ENCODE measurements around the gene ETV3.
A peak's percentile ranks its signal among the peaks of the same experiment; 100 is the strongest.

ETV3 gene

GRCh38 chr1:157161901-157162300 lies 23.7 kb upstream of the ETV3 start:
- no peak for DNase-seq (ENCODE audit: low read depth, low spot score)
- H3K4me3 ChIP-seq (ENCODE audit: low read depth, low read length) = no peak overlapping the region
- in situ Hi-C loops (cut with HindIII; ENCODE audit: low sequenced_read_pairs) = no loop called here
- TF ChIP-seq CTCF (IDR thresholded peaks at IDR 0.05; ENCODE audit: low read depth, low read length) = no peak

- TF ChIP-seq CTCF (IDR thresholded peaks at IDR 0.05; ENCODE audit: low read depth, low read length) = no peak
- DNase-seq (ENCODE audit: low read depth, low spot score) = no peak
- in situ Hi-C loops (cut with HindIII; ENCODE audit: low sequenced_read_pairs) = no loop called here
- H3K4me3 ChIP-seq (ENCODE audit: low read depth, low read length) = no peak overlapping the region
Observed at GRCh38 chr1:157158967-157159366, 20.8 kb upstream of the ETV3 start.

- in situ Hi-C loops (cut with HindIII; ENCODE audit: low sequenced_read_pairs) = no loop called here
Observed at GRCh38 chr1:157157501-157158190, 19.5 kb upstream of the ETV3 start.

GRCh38 chr1:157156058-157156541 lies 17.9 kb upstream of the ETV3 start:
- in situ Hi-C loops (cut with HindIII; ENCODE audit: low sequenced_read_pairs) = no loop called here
- DNase-seq (ENCODE audit: low read depth, low spot score) = peak; percentile 49
- peak; percentile 91 for TF ChIP-seq CTCF (IDR thresholded peaks at IDR 0.05; ENCODE audit: low read depth, low read length)
- H3K4me3 ChIP-seq (ENCODE audit: low read depth, low read length) = no peak overlapping the region

More at GRCh38 chr1:157157501-157158190, 19.5 kb upstream of the ETV3 start:
- DNase-seq (ENCODE audit: low read depth, low spot score) = peak; percentile 30
- H3K4me3 ChIP-seq (ENCODE audit: low read depth, low read length) = no peak overlapping the region
- TF ChIP-seq CTCF (IDR thresholded peaks at IDR 0.05; ENCODE audit: low read depth, low read length) = no peak

GRCh38 chr1:157155658-157156057 lies 17.5 kb upstream of the ETV3 start:
- no peak overlapping the region for H3K4me3 ChIP-seq (ENCODE audit: low read depth, low read length)
- TF ChIP-seq CTCF (IDR thresholded peaks at IDR 0.05; ENCODE audit: low read depth, low read length) = no peak
- in situ Hi-C loops (cut with HindIII; ENCODE audit: low sequenced_read_pairs) = no loop called here
- DNase-seq (ENCODE audit: low read depth, low spot score) = no peak

- no peak for TF ChIP-seq CTCF (IDR thresholded peaks at IDR 0.05; ENCODE audit: low read depth, low read length)
- no peak overlapping the region for H3K4me3 ChIP-seq (ENCODE audit: low read depth, low read length)
- in situ Hi-C loops (cut with HindIII; ENCODE audit: low sequenced_read_pairs) = no loop called here
- peak; percentile 4 for DNase-seq (ENCODE audit: low read depth, low spot score)
Observed at GRCh38 chr1:157154940-157155514, 16.8 kb upstream of the ETV3 start.
